ENCODE measurements around the gene COIL. TPM values are rescaled to one million over a fixed set of nuclear protein-coding genes. Genes with fewer than 3 reads are reported as not detected.
A peak's percentile ranks its signal among the peaks of the same experiment; 100 is the strongest.

The COIL gene
- total and polyA plus RNA-seq, 2 of the 13 experiments (the other 11 are each of a cell fraction or from before 2014, with no cell fraction given) = 8.1 to 29.4 TPM

- TF ChIP-seq JUNB (CRISPR knock-in tag; IDR thresholded peaks at IDR 0.05; ENCODE audit: borderline replicate concordance) (peak; percentile 62; the same call in 1 of the 2 replicates), MTA1 (CRISPR knock-in tag; IDR thresholded peaks at IDR 0.05; ENCODE audit: borderline replicate concordance) (peak; percentile 54), ZBTB37 (CRISPR knock-in tag; IDR thresholded peaks at IDR 0.05) (no peak), HCFC1 (IDR thresholded peaks at IDR 0.05; ENCODE audit: low read depth, low read length) (no peak), ZNF709 (CRISPR knock-in tag; IDR thresholded peaks at IDR 0.05) (peak; percentile 45; the same call in 1 of the 2 replicates), MZF1 (CRISPR knock-in tag; IDR thresholded peaks at IDR 0.05; ENCODE audit: borderline replicate concordance) (no peak), ZNF17 (CRISPR knock-in tag; IDR thresholded peaks at IDR 0.05) (no peak), ZNF225 (CRISPR knock-in tag; IDR thresholded peaks at IDR 0.05) (no peak; the same call in 1 of the 2 replicates), NAIF1 (CRISPR knock-in tag; IDR thresholded peaks at IDR 0.05; ENCODE audit: borderline replicate concordance) (peak; percentile 69), LBX2 (CRISPR knock-in tag; IDR thresholded peaks at IDR 0.05; ENCODE audit: borderline replicate concordance) (peak; percentile 58), ZNF10 (CRISPR knock-in tag; IDR thresholded peaks at IDR 0.05; ENCODE audit: borderline replicate concordance, low read depth) (no peak), GTF2F1 (IDR thresholded peaks at IDR 0.05; ENCODE audit: low read length) (no peak), NRL (CRISPR knock-in tag; IDR thresholded peaks at IDR 0.05; ENCODE audit: borderline replicate concordance) (peak; percentile 78), ZNF737 (CRISPR knock-in tag; IDR thresholded peaks at IDR 0.05; ENCODE audit: borderline replicate concordance) (0 out of 2 replicates have a peak, but pooled peaks have one; percentile 63), HBP1 (CRISPR knock-in tag; IDR thresholded peaks at IDR 0.05; ENCODE audit: low read depth) (no peak), AGO1 (IDR thresholded peaks at IDR 0.05; ENCODE audit: low read depth, low read length, poor library complexity, severe bottlenecking) (no peak), PTBP1 (IDR thresholded peaks at IDR 0.05; ENCODE audit: low read depth, low read length, poor library complexity, severe bottlenecking) (no peak), CENPT (CRISPR knock-in tag; IDR thresholded peaks at IDR 0.05; ENCODE audit: low read depth) (peak; percentile 9; the same call in 1 of the 2 replicates), GLI4 (CRISPR knock-in tag; IDR thresholded peaks at IDR 0.05; ENCODE audit: borderline replicate concordance) (no peak), SKI (IDR thresholded peaks at IDR 0.05; ENCODE audit: partially characterized antibody) (no peak), ZNF674 (CRISPR knock-in tag; IDR thresholded peaks at IDR 0.05; ENCODE audit: low read depth) (0 out of 2 replicates have a peak, but pooled peaks have one; percentile 64), CENPX (CRISPR knock-in tag; IDR thresholded peaks at IDR 0.05) (no peak)
Measured at GRCh38 chr17:56913353-56913866, 47.4 kb downstream of the COIL start (continued).
